GM13976 (cell line): ENCODE measurements around the gene LPP.

Experiments used
- DNase-seq: peaks from one replicate; pipeline ENCODE4 v3.0.0; 2012; ENCODE audit warnings: low spot score
- in situ Hi-C: fragments of 300-500 bp; cut with MboI; formaldehyde crosslinking; loops from one replicate; pipeline ENCODE4 v1.12.0; 2022; ENCODE audit warnings: low sequenced_read_pairs, mixed read lengths, inconsistent platforms; ENCODE audit not compliant: unreplicated experiment
- TF ChIP-seq, protein P1 (sequence below): IDR thresholded peaks from 2 replicates; pipeline ENCODE4 v1.5.1; 2012; ENCODE audit warnings: borderline replicate concordance, mild to moderate bottlenecking; ENCODE audit not compliant: insufficient read depth; ENCODE audit errors: extremely low read depth, missing control alignments, control extremely low read depth

The LPP gene

DNA sequence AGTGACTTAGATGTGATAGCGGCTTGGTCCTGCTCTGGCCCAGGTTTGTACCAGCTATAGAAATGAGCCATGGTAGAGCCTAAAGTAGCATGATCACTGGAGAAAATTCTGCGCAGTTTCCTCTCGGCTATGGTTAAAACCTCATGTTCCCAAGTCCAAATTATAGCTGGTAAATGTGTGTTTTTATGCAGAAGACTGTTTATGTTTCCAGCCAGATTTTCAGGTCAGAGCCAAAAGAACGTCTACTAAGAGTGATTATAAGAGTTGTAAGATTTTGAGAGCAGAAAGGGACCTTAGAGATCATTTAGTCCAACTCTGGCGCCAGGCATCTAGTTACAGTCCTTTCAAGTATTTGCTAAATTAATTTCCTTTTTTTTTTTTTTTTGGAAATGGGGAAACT, 333.7 kb downstream of the LPP start:
- in situ Hi-C loops, result no loop called here
- TF ChIP-seq, protein P1, sequence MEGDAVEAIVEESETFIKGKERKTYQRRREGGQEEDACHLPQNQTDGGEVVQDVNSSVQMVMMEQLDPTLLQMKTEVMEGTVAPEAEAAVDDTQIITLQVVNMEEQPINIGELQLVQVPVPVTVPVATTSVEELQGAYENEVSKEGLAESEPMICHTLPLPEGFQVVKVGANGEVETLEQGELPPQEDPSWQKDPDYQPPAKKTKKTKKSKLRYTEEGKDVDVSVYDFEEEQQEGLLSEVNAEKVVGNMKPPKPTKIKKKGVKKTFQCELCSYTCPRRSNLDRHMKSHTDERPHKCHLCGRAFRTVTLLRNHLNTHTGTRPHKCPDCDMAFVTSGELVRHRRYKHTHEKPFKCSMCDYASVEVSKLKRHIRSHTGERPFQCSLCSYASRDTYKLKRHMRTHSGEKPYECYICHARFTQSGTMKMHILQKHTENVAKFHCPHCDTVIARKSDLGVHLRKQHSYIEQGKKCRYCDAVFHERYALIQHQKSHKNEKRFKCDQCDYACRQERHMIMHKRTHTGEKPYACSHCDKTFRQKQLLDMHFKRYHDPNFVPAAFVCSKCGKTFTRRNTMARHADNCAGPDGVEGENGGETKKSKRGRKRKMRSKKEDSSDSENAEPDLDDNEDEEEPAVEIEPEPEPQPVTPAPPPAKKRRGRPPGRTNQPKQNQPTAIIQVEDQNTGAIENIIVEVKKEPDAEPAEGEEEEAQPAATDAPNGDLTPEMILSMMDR, result no peak
- no peak for DNase-seq

DNA sequence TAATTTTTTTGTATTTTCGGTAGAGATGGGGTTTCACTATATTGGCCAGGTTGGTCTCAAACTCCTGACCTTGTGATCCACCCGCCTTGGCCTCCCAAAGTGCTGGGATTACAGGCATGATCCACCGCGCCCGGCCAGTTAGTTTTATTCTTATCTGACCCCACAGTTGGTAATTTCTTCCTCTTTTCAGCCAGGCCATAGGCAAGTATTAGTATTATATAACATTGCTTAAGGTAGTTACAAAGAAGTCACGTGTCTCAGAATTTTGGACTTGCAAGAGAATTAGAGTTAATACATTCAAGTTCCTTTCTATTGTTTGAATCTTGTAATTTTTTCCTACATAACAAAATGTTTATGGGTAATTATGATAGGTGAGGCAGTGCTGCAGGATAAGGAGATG, 334.8 kb downstream of the LPP start:
- in situ Hi-C loops, result no loop called here
- DNase-seq, result no peak
- TF ChIP-seq, protein P1, result no peak

DNA sequence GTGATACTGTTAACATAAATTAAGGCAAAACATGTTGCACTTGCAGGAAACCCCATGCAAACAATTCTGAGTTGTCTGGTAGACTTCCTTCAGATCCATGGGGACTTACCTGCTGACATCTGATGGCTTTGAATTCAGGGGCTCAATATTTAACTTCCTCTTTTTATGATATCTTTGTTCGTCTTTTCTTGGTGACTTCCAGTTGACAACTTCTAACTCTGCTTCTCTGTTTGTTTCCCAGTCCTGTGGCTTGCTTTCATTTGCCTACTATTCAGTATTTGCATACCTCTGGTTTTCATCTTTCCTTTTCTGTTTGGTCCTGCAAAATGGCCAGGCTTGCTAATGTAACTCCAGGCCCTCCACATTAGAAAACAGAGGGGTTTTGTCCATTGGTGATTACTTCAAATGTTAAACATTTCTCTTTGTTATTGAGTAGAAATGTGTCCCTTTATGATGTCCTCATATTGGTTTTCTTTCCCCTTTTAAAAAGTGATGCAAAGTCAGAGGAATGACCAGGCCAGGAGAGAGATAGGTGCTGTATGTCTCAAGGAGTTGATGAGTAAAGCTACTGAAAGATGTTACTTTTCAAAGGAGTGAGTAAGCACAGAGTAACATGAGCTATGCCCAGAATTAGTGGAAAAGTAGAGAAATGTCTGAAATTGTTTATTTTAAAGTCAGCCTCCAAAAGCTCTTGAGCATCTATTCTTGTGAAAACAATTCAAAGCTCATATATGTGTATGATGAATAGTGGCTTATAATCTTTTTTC, 335.9 kb downstream of the LPP start:
- no peak for DNase-seq
- TF ChIP-seq, protein P1, result no peak
- in situ Hi-C loops, result no loop called here

DNA sequence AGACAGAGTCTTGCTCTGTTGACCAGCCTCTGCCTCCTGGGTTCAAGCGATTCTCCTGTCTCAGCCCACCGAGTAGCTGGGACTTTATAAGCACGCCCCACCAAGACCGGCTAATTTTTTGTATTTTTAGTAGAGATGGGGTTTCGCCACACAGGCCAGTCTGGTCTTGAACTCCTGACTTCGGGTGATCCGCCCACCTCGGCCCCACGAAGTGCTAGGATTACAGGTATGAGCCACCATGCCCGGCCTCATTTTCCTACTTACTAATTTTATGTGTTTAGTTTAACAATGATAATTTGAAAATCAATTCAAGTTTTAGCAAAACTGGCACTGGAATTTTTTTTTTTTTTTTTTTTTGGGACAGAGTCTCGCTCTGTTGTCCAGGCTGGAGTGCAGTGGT, 336.5 kb downstream of the LPP start:
- in situ Hi-C loops, result no loop called here
- TF ChIP-seq, protein P1, result no peak
- no peak for DNase-seq

DNA sequence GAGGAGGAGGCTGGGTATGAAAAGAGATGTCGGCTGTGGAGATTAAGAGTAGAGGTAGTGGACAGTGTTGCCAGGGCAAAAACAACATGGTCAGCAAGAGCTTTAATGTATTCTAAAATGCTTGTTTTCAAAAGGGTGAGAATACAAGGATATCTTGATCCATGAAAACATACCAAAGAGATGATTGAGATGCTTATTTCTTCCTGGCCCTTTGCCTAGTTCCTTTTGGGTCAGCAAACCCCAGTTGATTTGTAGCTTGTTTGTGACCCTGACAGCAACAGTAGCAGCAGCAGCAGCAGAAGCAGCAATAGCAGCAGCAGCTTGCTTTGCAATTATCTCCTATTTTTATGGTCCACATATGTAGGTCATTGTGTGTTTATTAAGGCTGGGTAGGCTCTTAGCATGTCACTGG, 337.3 kb downstream of the LPP start:
- DNase-seq, result no peak
- TF ChIP-seq, protein P1, result no peak
- in situ Hi-C loops, result no loop called here

DNA sequence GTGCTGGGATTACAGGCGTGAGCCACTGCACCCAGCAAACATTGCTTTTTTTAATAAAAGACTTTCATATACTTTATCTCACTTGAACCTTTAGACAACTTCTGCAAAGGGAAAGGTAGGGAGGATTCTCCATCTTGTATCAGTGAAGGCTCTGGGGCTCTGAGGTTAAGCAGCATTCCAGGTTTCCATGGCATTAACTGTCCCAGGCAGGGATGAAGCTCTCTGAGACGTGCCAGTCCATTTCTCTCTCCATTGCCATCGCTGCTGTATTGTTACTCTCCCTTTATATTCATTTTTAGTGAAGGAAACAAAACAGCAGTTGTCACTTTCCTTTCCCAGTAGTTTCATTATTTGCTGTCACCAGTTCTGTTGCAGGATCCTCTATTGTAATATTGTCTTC, 342.4 kb downstream of the LPP start:
- in situ Hi-C loops, result no loop called here
- TF ChIP-seq, protein P1, result no peak
- DNase-seq, result no peak
